SK-N-SH treated with all-trans-retinoic acid at 6 μM for 48 hours (cell line): ENCODE data around the gene HTR1D.

Source experiments
- ARNTL ChIP-seq: fragments of 450-650 bp; formaldehyde crosslinking; IDR thresholded peaks from 2 replicates; pipeline ENCODE4 v1.5.0; 2020; ENCODE audit warnings: low read depth, mild to moderate bottlenecking, moderate library complexity, borderline replicate concordance
- BACH2 ChIP-seq: fragments of 250-450 bp; sonication (Bioruptor Pico); IDR thresholded peaks from 2 replicates; pipeline ENCODE4 v1.9.0; 2021; ENCODE audit warnings: mild to moderate bottlenecking, borderline replicate concordance
- CSRNP3 ChIP-seq: fragments of 250-450 bp; sonication (Bioruptor Pico); IDR thresholded peaks from 2 replicates; pipeline ENCODE4 v1.5.1; 2021; ENCODE audit warnings: mild to moderate bottlenecking, moderate library complexity
- PATZ1 ChIP-seq: fragments of 250-450 bp; sonication (Bioruptor Pico); IDR thresholded peaks from 2 replicates; pipeline ENCODE4 v1.8.0; 2020; ENCODE audit warnings: mild to moderate bottlenecking, moderate library complexity, borderline replicate concordance
- TCF4 ChIP-seq: fragments of 250-450 bp; sonication (Bioruptor Pico); IDR thresholded peaks from 2 replicates; pipeline ENCODE4 v1.8.0; 2021; ENCODE audit warnings: mild to moderate bottlenecking, moderate library complexity, borderline replicate concordance
- ZC3H10 ChIP-seq: fragments of 250-450 bp; sonication (Bioruptor Pico); IDR thresholded peaks from 2 replicates; pipeline ENCODE4 v1.5.1; 2021; ENCODE audit warnings: mild to moderate bottlenecking, moderate library complexity
- ZFP30 ChIP-seq: fragments of 450-650 bp; formaldehyde crosslinking; IDR thresholded peaks from 2 replicates; pipeline ENCODE4 v1.5.0; 2022; ENCODE audit warnings: mild to moderate bottlenecking, moderate library complexity
- ZNF8 ChIP-seq: fragments of 450-650 bp; formaldehyde crosslinking; IDR thresholded peaks from 2 replicates; pipeline ENCODE4 v1.5.0; 2020; ENCODE audit warnings: mild to moderate bottlenecking, moderate library complexity

GRCh38 chr1:23168445-23169194 is 48.7 kb downstream of the HTR1D start, which contains the start of gene LUZP1:
- TF ChIP-seq ARNTL (CRISPR knock-in tag), result no peak
- no peak for TF ChIP-seq ZFP30
- no peak for TF ChIP-seq ZNF8 (CRISPR knock-in tag)
- TF ChIP-seq PATZ1 (CRISPR knock-in tag), result no peak
- no peak for TF ChIP-seq ZC3H10 (CRISPR knock-in tag)
- no peak for TF ChIP-seq CSRNP3 (CRISPR knock-in tag)
- TF ChIP-seq TCF4 (CRISPR knock-in tag), result no peak
- TF ChIP-seq BACH2, result no peak
